D721Med (cell line): ENCODE measurements around the gene NSL1.

Experiments
- DNase-seq: peaks from one replicate; pipeline ENCODE4 v3.0.0; 2011; ENCODE audit warnings: low spot score; ENCODE audit not compliant: insufficient read length
- FAIRE-seq: peaks from 2 replicates; lab custom pipeline; 2011; peaks lifted over from hg19 to GRCh38; lab: Jason Lieb, UNC
- TF ChIP-seq, protein P1 (sequence below): IDR thresholded peaks from 2 replicates; pipeline ENCODE4 v1.5.1; 2012; ENCODE audit warnings: mild to moderate bottlenecking, control low read depth; ENCODE audit not compliant: insufficient read depth; ENCODE audit errors: missing control alignments

NSL1 gene

DNA sequence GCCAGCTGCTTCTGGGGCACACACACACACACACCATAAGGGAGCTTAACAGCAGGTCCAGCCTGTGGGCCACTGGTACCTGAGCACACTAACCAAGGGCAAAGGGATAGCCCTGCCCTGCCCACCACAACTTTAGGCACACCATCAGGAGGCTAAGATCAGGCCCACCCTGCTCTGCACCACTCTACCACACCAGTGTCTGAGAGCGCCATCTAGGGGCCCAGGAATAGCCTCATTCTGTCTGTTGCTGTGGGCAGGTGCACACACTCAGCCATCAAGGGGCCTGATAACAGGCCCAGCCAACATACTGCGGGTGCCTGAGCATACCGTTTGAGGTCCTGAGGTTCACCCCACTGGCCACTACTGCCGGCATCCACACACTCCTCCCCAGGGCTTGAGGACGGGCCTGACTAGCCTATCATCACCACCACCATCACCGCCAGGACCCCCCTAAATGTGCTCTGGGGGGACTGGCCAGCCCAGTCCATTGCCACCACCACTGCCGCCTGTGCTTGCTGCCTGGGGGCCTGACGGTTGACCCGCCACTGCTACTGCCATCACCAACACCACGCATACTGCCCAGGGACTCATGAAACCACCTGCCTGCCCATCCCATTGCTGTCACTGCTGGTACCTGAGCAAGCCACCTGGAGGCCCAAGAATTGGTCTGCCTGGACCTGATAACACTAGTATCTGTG, 31.3 kb downstream of the NSL1 start:
- no peak for FAIRE-seq
- no peak for DNase-seq
- TF ChIP-seq, protein P1, sequence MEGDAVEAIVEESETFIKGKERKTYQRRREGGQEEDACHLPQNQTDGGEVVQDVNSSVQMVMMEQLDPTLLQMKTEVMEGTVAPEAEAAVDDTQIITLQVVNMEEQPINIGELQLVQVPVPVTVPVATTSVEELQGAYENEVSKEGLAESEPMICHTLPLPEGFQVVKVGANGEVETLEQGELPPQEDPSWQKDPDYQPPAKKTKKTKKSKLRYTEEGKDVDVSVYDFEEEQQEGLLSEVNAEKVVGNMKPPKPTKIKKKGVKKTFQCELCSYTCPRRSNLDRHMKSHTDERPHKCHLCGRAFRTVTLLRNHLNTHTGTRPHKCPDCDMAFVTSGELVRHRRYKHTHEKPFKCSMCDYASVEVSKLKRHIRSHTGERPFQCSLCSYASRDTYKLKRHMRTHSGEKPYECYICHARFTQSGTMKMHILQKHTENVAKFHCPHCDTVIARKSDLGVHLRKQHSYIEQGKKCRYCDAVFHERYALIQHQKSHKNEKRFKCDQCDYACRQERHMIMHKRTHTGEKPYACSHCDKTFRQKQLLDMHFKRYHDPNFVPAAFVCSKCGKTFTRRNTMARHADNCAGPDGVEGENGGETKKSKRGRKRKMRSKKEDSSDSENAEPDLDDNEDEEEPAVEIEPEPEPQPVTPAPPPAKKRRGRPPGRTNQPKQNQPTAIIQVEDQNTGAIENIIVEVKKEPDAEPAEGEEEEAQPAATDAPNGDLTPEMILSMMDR: peak; percentile 2

DNA sequence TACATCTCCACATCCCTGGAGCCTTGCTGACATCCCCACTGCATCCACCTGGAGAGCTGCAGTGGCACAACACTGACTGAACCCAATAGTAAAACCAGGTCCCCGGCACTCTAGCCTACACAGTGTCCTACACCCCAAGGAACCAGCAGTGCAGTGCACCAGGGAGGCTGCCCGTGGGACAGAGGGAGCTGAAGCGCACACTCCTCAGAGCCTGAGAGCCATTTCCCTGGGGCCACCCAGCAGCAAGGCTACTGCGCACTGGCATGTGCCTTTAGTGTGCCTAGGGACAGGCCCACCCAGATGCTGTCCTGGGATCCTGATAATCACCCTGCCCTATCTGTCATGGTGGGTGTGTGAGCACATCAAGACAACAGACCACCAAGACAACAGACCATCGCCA, 31.9 kb downstream of the NSL1 start:
- FAIRE-seq (no peak), DNase-seq (no peak)
- TF ChIP-seq, protein P1: no peak

DNA sequence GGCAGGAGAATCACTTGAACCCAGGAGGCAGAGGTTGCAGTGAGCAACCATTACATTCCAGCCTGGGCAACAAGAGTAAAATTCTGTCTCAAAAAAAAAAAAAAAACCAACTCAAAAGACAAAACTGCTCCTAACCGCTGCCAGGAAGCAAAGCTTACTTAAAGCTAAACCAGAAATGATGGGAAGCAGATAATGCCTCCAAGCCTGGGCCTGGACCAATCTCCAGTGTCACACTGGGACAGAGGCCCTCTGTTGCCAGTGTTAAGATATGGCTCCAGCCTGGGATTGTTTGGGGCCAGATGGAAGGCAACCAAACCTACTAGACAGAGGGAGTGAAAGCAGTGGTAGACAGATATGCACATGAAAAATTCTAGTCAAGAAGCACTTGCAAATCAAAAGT, 36.9 kb downstream of the NSL1 start:
- FAIRE-seq: no peak
- TF ChIP-seq, protein P1: no peak
- DNase-seq: no peak

DNA sequence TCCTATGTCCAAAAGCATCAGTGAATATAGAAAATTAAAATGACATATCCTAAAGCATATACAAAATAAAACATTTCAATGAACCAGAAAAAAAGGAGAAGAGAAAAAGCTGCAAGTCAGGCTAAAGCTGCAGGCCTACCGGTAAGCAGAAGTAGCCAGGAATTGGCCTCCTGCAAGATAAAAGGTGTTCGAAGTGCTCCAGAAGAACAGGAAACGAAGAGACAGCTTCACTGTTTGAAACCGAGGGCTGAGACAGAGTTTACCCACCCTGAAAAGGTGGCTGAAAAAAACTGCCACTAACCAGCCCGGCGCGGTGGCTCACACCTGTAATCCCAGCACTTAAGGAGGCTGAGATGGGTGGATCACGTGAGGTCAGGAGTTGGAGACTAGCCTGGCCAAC, 37.4 kb downstream of the NSL1 start:
- FAIRE-seq (no peak), DNase-seq (no peak)
- TF ChIP-seq, protein P1: no peak

DNA sequence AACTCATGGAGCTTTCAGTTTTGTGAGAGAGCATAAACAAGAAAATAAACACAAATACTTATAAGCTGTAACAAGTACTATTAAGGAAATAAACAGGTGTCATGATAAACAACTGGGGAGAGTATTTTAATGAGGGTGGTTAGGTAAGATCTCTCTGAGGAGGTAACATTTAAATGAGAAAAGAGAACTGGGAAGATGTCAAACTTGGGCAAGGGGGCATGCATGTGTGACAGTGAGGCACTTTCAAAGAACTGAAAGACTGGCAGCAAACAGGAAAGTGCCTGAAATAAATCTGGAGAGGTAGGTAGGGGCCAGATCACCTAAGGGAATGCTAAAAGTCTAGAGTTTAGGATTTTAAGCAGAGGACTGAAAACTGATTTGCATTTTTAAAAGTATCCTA, 37.8 kb downstream of the NSL1 start:
- DNase-seq (no peak), FAIRE-seq (no peak)
- TF ChIP-seq, protein P1: no peak

DNA sequence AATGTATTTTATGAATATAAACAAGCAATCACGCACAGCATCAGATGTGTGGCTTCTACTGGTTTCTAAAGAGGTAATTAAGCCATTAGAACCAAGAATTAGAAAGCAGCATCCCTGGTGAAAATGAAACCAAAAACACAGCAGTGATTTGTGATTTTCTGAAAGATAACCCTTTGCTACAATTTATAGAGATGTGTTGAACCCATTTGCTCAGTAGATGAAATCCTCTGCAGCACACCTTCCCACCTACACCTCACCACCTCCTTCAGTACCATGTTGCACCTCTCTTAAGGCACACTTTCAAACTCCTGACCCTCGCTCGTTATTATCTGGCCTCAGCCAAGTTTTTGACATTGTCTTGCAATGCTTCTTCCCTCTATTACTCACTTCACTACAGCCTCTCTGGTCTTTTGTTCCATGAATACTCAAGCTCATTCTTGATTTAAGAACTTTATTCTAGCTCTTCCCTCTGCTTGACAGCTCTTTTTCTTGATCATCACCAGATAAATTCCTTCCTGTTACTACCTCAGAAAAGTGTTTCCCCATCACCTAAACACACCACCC, 38.6 kb downstream of the NSL1 start:
- DNase-seq: no peak
- no peak for FAIRE-seq
- TF ChIP-seq, protein P1: no peak
